Osteoblast (primary cell): ENCODE results near the gene TAB2. TPM values are rescaled to one million over a fixed set of nuclear protein-coding genes. Genes with fewer than 3 reads are reported as not detected.
"Not testable (repeated sequence)": the region's sequence is repeated elsewhere in the genome, so short reads cannot be mapped to it uniquely, and the experiment has no call there.

ENCODE experiments used
- DNase-seq: peaks from one replicate; pipeline ENCODE4 v3.0.0; 2011; ENCODE audit warnings: low spot score, mixed read lengths; ENCODE audit not compliant: insufficient read length; ENCODE audit errors: missing footprints
- H2AFZ ChIP-seq: 2 replicates; pipeline ENCODE4 v1.6.0; 2011; ENCODE audit warnings: mild to moderate bottlenecking, low read length
- H3K27ac ChIP-seq: 2 replicates; pipeline ENCODE4 v1.5.1; 2011; ENCODE audit warnings: mild to moderate bottlenecking, low read depth, low read length, moderate library complexity
- H3K27me3 ChIP-seq: 2 replicates; pipeline ENCODE4 v1.6.0; 2012; ENCODE audit warnings: mild to moderate bottlenecking, control low read depth, inconsistent platforms, low read length, moderate library complexity; ENCODE audit not compliant: insufficient read depth
- H3K36me3 ChIP-seq: 2 replicates; pipeline ENCODE4 v1.5.1; 2011; ENCODE audit warnings: mild to moderate bottlenecking, low read length, control low read depth, moderate library complexity; ENCODE audit not compliant: insufficient read depth
- H3K4me1 ChIP-seq: 2 replicates; pipeline ENCODE4 v1.5.1; 2011; ENCODE audit warnings: mild to moderate bottlenecking, low read length, control low read depth, moderate library complexity; ENCODE audit not compliant: insufficient read depth
- H3K4me2 ChIP-seq: 2 replicates; pipeline ENCODE4 v1.6.0; 2011; ENCODE audit warnings: mild to moderate bottlenecking, low read length; ENCODE audit not compliant: insufficient read depth
- H3K4me3 ChIP-seq: fragments of 200-600 bp; sonication (generic); 3 replicates; pipeline ENCODE4 v1.5.1; 2012; ENCODE audit warnings: mild to moderate bottlenecking, low read length, inconsistent platforms; ENCODE audit not compliant: insufficient read depth
- H3K79me2 ChIP-seq: 2 replicates; pipeline ENCODE4 v1.6.0; 2012; ENCODE audit warnings: mild to moderate bottlenecking, low read length, control low read depth, inconsistent platforms; ENCODE audit not compliant: insufficient read depth
- H3K9me3 ChIP-seq: 2 replicates; pipeline ENCODE4 v1.5.1; 2011; ENCODE audit warnings: low read depth, low read length, control low read depth
- H4K20me1 ChIP-seq: 2 replicates; pipeline ENCODE4 v1.6.0; 2012; ENCODE audit warnings: mild to moderate bottlenecking, low read length, control low read depth; ENCODE audit not compliant: insufficient read depth
- total RNA-seq: library from RNA; depleted of rRNA; stranded (reverse); fragments of >200 nt; gene quantifications from 2 replicates; pipeline ENCODE4 v1.2.3, GENCODE V29; 2012
- TF ChIP-seq, protein P1 (sequence below): IDR thresholded peaks from 2 replicates; pipeline ENCODE4 v1.5.1; 2011; ENCODE audit warnings: mild to moderate bottlenecking, low read depth, low read length, moderate library complexity; ENCODE audit errors: extremely low read depth

Gene TAB2
- total RNA-seq, 1 donor = 28.2 TPM

DNA sequence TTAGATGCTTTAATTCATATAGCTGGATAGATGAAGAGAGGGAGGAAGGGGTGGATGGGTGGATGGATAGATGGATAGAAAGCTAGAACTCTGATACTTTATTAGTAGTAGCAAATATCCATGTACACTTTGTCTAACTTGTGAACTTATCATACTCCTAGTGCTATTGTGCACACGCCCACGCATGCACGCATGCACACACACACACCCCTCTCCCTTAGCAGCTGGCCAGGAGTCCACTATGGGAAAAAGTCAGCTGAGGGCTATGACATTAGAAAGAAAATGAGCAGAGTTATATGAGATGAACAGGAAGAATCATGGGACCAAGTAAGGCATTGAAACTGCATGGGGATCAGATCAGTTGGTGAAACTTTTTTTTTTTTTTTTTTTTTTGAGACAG, 28.6 kb downstream of the TAB2 start:
- no peak for DNase-seq
- H3K36me3 ChIP-seq = peaks cover 3% of the 10 kb centered on the region
- H3K4me3 ChIP-seq = no peak overlapping the region
- H3K4me2 ChIP-seq = no peak overlapping the region
- peaks cover 93% of the 10 kb centered on the region for H3K79me2 ChIP-seq
- H4K20me1 ChIP-seq = peaks cover 52% of the 10 kb centered on the region
- H3K27me3 ChIP-seq = no peaks in the 10 kb centered on the region
- H2AFZ ChIP-seq = no peak overlapping the region
- TF ChIP-seq, protein P1, sequence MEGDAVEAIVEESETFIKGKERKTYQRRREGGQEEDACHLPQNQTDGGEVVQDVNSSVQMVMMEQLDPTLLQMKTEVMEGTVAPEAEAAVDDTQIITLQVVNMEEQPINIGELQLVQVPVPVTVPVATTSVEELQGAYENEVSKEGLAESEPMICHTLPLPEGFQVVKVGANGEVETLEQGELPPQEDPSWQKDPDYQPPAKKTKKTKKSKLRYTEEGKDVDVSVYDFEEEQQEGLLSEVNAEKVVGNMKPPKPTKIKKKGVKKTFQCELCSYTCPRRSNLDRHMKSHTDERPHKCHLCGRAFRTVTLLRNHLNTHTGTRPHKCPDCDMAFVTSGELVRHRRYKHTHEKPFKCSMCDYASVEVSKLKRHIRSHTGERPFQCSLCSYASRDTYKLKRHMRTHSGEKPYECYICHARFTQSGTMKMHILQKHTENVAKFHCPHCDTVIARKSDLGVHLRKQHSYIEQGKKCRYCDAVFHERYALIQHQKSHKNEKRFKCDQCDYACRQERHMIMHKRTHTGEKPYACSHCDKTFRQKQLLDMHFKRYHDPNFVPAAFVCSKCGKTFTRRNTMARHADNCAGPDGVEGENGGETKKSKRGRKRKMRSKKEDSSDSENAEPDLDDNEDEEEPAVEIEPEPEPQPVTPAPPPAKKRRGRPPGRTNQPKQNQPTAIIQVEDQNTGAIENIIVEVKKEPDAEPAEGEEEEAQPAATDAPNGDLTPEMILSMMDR = no peak
- peaks cover 3% of the 10 kb centered on the region for H3K4me1 ChIP-seq
- H3K9me3 ChIP-seq = no peaks in the 10 kb centered on the region
- H3K27ac ChIP-seq = no peak overlapping the region

DNA sequence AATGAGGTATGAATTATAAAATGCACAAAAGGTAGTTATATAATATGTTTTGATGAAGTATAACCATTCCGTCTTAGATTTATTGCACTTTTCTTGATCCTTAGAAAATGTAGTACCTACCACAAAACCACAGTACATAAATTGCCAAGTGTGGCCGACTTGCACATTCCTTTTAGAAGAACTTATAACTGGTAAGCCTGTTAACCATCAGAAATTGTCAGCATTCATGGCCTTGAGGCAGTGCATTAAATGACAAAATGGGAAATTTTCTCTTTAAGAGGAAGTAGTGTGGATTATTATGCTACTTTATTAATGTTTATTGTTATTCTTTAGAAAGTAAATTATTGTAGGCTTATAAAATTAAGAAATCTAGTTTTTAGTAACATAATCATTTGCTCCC, 29.6 kb downstream of the TAB2 start:
- no peak overlapping the region for H3K4me2 ChIP-seq
- H3K79me2 ChIP-seq = peaks cover 93% of the 10 kb centered on the region
- no peak for DNase-seq
- H3K4me1 ChIP-seq = no peaks in the 10 kb centered on the region
- H3K4me3 ChIP-seq = no peak overlapping the region
- H2AFZ ChIP-seq = no peak overlapping the region
- no peak overlapping the region for H3K27ac ChIP-seq
- no peaks in the 10 kb centered on the region for H3K9me3 ChIP-seq
- peaks cover 3% of the 10 kb centered on the region for H3K36me3 ChIP-seq
- TF ChIP-seq, protein P1 = no peak
- no peaks in the 10 kb centered on the region for H3K27me3 ChIP-seq
- peaks cover 60% of the 10 kb centered on the region for H4K20me1 ChIP-seq

DNA sequence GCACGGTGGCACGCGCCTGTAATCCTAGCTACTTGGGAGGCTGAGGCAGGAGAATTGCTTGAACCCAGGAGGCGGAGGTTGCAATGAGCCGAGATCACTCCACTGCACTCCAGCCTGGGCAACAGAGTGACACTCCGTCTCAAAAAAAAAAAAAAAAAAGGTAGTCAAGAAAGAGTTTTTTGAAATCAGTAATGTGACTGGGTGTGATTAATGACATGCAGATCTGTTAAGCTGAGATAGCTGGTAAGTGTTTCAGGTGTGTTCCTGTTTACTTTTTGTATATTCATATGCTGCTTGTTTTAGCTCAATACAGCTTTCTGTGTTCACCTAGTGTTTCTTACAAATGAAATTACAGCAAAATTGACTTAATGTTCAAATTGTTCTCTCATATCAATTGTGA, 31.8 kb downstream of the TAB2 start:
- not testable (repeated sequence) for H2AFZ ChIP-seq, DNase-seq, H3K36me3 ChIP-seq, H3K4me2 ChIP-seq, H3K4me3 ChIP-seq, H3K27ac ChIP-seq, H3K27me3 ChIP-seq, H3K4me1 ChIP-seq, H3K9me3 ChIP-seq
- Histone ChIP-seq H3K79me2 (peaks cover 93% of the 10 kb centered on the region), H4K20me1 (peaks cover 66% of the 10 kb centered on the region)

DNA sequence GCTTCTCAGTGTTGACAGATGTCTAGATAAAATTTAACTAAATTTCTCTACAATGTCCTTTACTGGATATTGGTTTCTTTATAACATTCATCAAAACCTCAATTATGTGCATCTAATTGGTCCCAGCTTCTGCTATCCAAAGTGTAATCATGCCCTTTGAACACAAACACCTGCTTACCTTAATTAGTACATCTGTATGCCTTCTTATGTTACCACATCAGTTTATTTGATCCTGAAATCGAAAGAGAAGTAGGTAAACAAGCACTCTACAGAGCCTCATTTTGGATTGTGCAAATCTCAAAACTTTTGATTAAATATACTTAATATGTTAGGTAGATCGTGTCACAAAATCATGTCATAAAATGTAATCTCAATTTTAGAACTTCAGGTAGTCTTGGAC, 36.5 kb downstream of the TAB2 start:
- Histone ChIP-seq H3K9me3 (no peaks in the 10 kb centered on the region), H2AFZ (no peak overlapping the region), H3K4me2 (no peak overlapping the region), H3K36me3 (no peaks in the 10 kb centered on the region), H3K27me3 (no peaks in the 10 kb centered on the region), H3K79me2 (peaks cover 94% of the 10 kb centered on the region), H4K20me1 (peaks cover 66% of the 10 kb centered on the region), H3K4me1 (no peaks in the 10 kb centered on the region), H3K4me3 (no peak overlapping the region), H3K27ac (no peak overlapping the region)
- TF ChIP-seq, protein P1 = no peak
- DNase-seq = no peak
